Liver (tissue), 9 donors: ENCODE results near the gene GAL3ST3. TPM values are rescaled to one million over a fixed set of nuclear protein-coding genes. Genes with fewer than 3 reads are reported as not detected.

Source experiments
- DNase-seq: peaks from one replicate; pipeline ENCODE4 v3.0.0-alpha.2; 2017; ENCODE audit warnings: low spot score
- H3K27ac ChIP-seq, 2 donors: one replicate each; pipeline ENCODE4 v1.7.0; 2013; ENCODE audit warnings: inconsistent platforms in 2 of 2, low read length in 2 of 2, control low read depth in 1 of 2, low read depth in 1 of 2, mild to moderate bottlenecking in 1 of 2
- H3K27me3 ChIP-seq, 4 donors: one replicate each; pipeline versions ENCODE4 v1.6.1 to v1.7.0; 2013; ENCODE audit warnings: low read length in 3 of 4, inconsistent platforms in 1 of 4, mild to moderate bottlenecking in 1 of 4, moderate library complexity in 1 of 4; ENCODE audit not compliant: control insufficient read depth in 4 of 4, insufficient read depth in 4 of 4
- H3K36me3 ChIP-seq, 4 donors: one replicate each; pipeline versions ENCODE4 v1.6.1 to v1.7.0; 2013; ENCODE audit warnings: low read length in 3 of 4, mild to moderate bottlenecking in 3 of 4, low read depth in 1 of 4, moderate library complexity in 1 of 4; ENCODE audit not compliant: control insufficient read depth in 4 of 4, insufficient read depth in 3 of 4
- H3K4me1 ChIP-seq, 4 donors: one replicate each; pipeline versions ENCODE4 v1.6.1 to v1.7.0; 2013; ENCODE audit warnings: low read length in 3 of 4, mild to moderate bottlenecking in 3 of 4, moderate library complexity in 1 of 4; ENCODE audit not compliant: control insufficient read depth in 4 of 4, insufficient read depth in 4 of 4
- H3K4me3 ChIP-seq, 3 donors: one replicate each; pipeline versions ENCODE4 v1.6.1 to v1.7.0; 2013; ENCODE audit warnings: low read length in 3 of 3, control low read depth in 1 of 3, low read depth in 1 of 3, mild to moderate bottlenecking in 1 of 3
- H3K9ac ChIP-seq, 2 donors: one replicate each; pipeline ENCODE4 v1.7.0; 2013; ENCODE audit warnings: low read length in 2 of 2, mild to moderate bottlenecking in 2 of 2, moderate library complexity in 2 of 2, control low read depth in 1 of 2, low read depth in 1 of 2
- H3K9me3 ChIP-seq, 4 donors: one replicate each; pipeline versions ENCODE4 v1.6.1 to v1.7.0; 2013; ENCODE audit warnings: low read length in 3 of 4; ENCODE audit not compliant: control insufficient read depth in 4 of 4
- EGR1 ChIP-seq, 2 donors: IDR thresholded peaks; 2 replicates each; pipeline ENCODE4 v1.6.1; 2016 to 2018; ENCODE audit warnings: antibody characterized with exemption in 2 of 2, low read depth in 2 of 2
- FOXA1 ChIP-seq: IDR thresholded peaks from 2 replicates; pipeline ENCODE4 v1.6.1; 2016; ENCODE audit warnings: antibody characterized with exemption
- GABPA ChIP-seq, 2 donors: IDR thresholded peaks in 1 of 2; conservative IDR thresholded peaks in 1 of 2; 2 replicates each; pipeline ENCODE4 v1.6.1; 2016; ENCODE audit warnings: antibody characterized with exemption in 2 of 2, mild to moderate bottlenecking in 1 of 2, moderate library complexity in 1 of 2
- HNF4A ChIP-seq, 2 donors: conservative IDR thresholded peaks; 2 replicates each; pipeline ENCODE4 v1.6.1; 2016; ENCODE audit warnings: antibody characterized with exemption in 2 of 2, mild to moderate bottlenecking in 2 of 2
- JUND ChIP-seq, 2 donors: IDR thresholded peaks; 2 replicates each; pipeline ENCODE4 v1.6.1; 2016; ENCODE audit warnings: antibody characterized with exemption in 2 of 2
- MAX ChIP-seq: IDR thresholded peaks from 2 replicates; pipeline ENCODE4 v1.6.1; 2016; ENCODE audit warnings: antibody characterized with exemption
- NR2F2 ChIP-seq: IDR thresholded peaks from 2 replicates; pipeline ENCODE4 v1.6.1; 2016; ENCODE audit warnings: antibody characterized with exemption
- RAD21 ChIP-seq, 2 donors: IDR thresholded peaks; 2 replicates each; pipeline ENCODE4 v1.6.1; 2016; ENCODE audit warnings: antibody characterized with exemption in 2 of 2, mild to moderate bottlenecking in 2 of 2
- REST ChIP-seq: IDR thresholded peaks from 2 replicates; pipeline ENCODE4 v1.6.1; 2016; ENCODE audit warnings: antibody characterized with exemption, mild to moderate bottlenecking
- SP1 ChIP-seq: IDR thresholded peaks from 2 replicates; pipeline ENCODE4 v1.6.1; 2018; ENCODE audit warnings: antibody characterized with exemption, mild to moderate bottlenecking
- TAF1 ChIP-seq: conservative IDR thresholded peaks from 2 replicates; pipeline ENCODE4 v1.6.1; 2016; ENCODE audit warnings: antibody characterized with exemption, mild to moderate bottlenecking
- YY1 ChIP-seq: IDR thresholded peaks from 2 replicates; pipeline ENCODE4 v1.6.1; 2016; ENCODE audit warnings: antibody characterized with exemption, mild to moderate bottlenecking
- ZBTB33 ChIP-seq: IDR thresholded peaks from 2 replicates; pipeline ENCODE4 v1.6.1; 2016; ENCODE audit warnings: antibody characterized with exemption
- WGBS: extraction: QIAGEN DNeasy Blood & Tissue Kit; methylation state at CpG from one replicate; pipeline ENCODE4 v1.1.7; 2013; 5-methylcytosine and 5-hydroxymethylcytosine counted together
- polyA plus RNA-seq, 2 donors: library from polyadenylated mRNA; stranded (reverse) in 1 of 2; unstranded in 1 of 2; fragments of 200-250 nt in 1 of 2; fragments of >200 nt in 1 of 2; fragmentation: Nextera tagmentation in 1 of 2; extraction: Ambion mirVana in 1 of 2; gene quantifications; one replicate each; pipeline versions ENCODE4 v1.2.1 to v1.2.3, GENCODE V29; 2013 to 2015
- total RNA-seq, 2 donors: library from RNA; depleted of rRNA; stranded (reverse); fragments of >200 nt; gene quantifications; one replicate each; pipeline ENCODE4 v1.2.3, GENCODE V29; 2014
- donor health status: healthy.
- donor health status: healthy.
- donor health status: healthy.
- donor health status: healthy.
- donor health status: healthy.

Gene GAL3ST3
- total and polyA plus RNA-seq, 4 donors, result not detected

- no peak for DNase-seq
Observed at GRCh38 chr11:66020618-66021357, 28.2 kb downstream of the GAL3ST3 start.

GRCh38 chr11:66020212-66020611 lies 28.7 kb downstream of the GAL3ST3 start:
- no peaks in the 10 kb centered on the region for H3K27me3 ChIP-seq
- H3K36me3 ChIP-seq, result no peaks in the 10 kb centered on the region
- H3K9ac ChIP-seq, result no peak overlapping the region
- 79% methylated on average over 8 of the region's 8 CpGs for WGBS
- H3K9me3 ChIP-seq, result no peaks in the 10 kb centered on the region
- H3K27ac ChIP-seq, result no peak overlapping the region
- H3K4me1 ChIP-seq, result peaks cover 0 to 7% (median 3%) of the 10 kb centered on the region in 4 donors
- no peak for DNase-seq
- no peak overlapping the region for H3K4me3 ChIP-seq
- TF ChIP-seq HNF4A (conservative IDR thresholded peaks at IDR 0.05) (no peak), TAF1 (no peak), SP1 (no peak), REST (no peak), YY1 (no peak), ZBTB33 (no peak), EGR1 (IDR thresholded peaks at IDR 0.05; ENCODE audit: low read depth in 2 of 2) (no peak), RAD21 (IDR thresholded peaks at IDR 0.05) (no peak), FOXA1 (no peak)

More at GRCh38 chr11:66020618-66021357, 28.2 kb downstream of the GAL3ST3 start:
- TF ChIP-seq SP1 (no peak), NR2F2 (no peak), JUND (IDR thresholded peaks at IDR 0.05) (no peak), GABPA (IDR thresholded peaks at IDR 0.05 in 1 of 2, conservative IDR thresholded peaks at IDR 0.05 in 1 of 2) (no peak), MAX (no peak), REST (no peak), ZBTB33 (no peak), FOXA1 (no peak)
- Histone ChIP-seq H3K4me1 (peaks cover 0 to 7% (median 3%) of the 10 kb centered on the region in 4 donors), H3K4me3 (no peak overlapping the region), H3K27ac (no peak overlapping the region), H3K9ac (no peak overlapping the region), H3K9me3 (no peaks in the 10 kb centered on the region), H3K27me3 (no peaks in the 10 kb centered on the region), H3K36me3 (no peaks in the 10 kb centered on the region)
- WGBS, result 86% methylated on average over 25 of the region's 25 CpGs
